Pancreas (tissue), 10 donors: ENCODE results near the gene AGFG2. TPM values are rescaled to one million over a fixed set of nuclear protein-coding genes. Genes with fewer than 3 reads are reported as not detected.

Experiments used
- ATAC-seq, 4 donors: fragments of 200-7000 bp; cut with Tn5 transposase; one replicate each; pipeline versions ENCODE4 v1.8.0 to v1.9.1; 2020; ENCODE audit warnings: mild to moderate bottlenecking in 4 of 4, moderate library complexity in 4 of 4
- DNase-seq, 6 donors: peaks; one replicate each; pipeline ENCODE4 v3.0.0-alpha.2; 2020
- FAIRE-seq: peaks from 2 replicates; lab custom pipeline; 2012; peaks lifted over from hg19 to GRCh38; lab: Jason Lieb, UNC
- H3K27ac ChIP-seq, 4 donors: fragments of 200-600 bp; sonication (generic); 1 replicate in 3 of 4; 2 replicates in 1 of 4; pipeline versions ENCODE4 v1.5.0 to v1.8.0; 2020
- H3K27me3 ChIP-seq, 4 donors: fragments of 200-600 bp; one replicate each; pipeline ENCODE4 v1.8.0; 2021
- H3K36me3 ChIP-seq, 3 donors: fragments of 200-600 bp; sonication (generic) in 1 of 3; one replicate each; pipeline versions ENCODE4 v1.5.0 to v1.8.0; 2020 to 2021
- H3K4me1 ChIP-seq, 3 donors: fragments of 200-600 bp; one replicate each; pipeline ENCODE4 v1.8.0; 2021
- H3K4me3 ChIP-seq, 4 donors: fragments of 200-600 bp; sonication (generic) in 2 of 4; one replicate each; pipeline versions ENCODE4 v1.5.0 to v1.8.0; 2020 to 2021
- H3K9me3 ChIP-seq, 4 donors: fragments of 200-600 bp; one replicate each; pipeline ENCODE4 v1.8.0; 2021
- CTCF ChIP-seq, 4 donors: fragments of 200-600 bp; sonication (generic) in 3 of 4; IDR thresholded peaks; one replicate each; pipeline versions ENCODE4 v1.5.0 to v1.8.0; 2021; ENCODE audit warnings: antibody characterized with exemption in 4 of 4
- WGBS, 2 donors: extraction: QIAGEN DNeasy Blood & Tissue Kit; methylation state at CpG; one replicate each; pipeline ENCODE4 v1.1.7; 2013; 5-methylcytosine and 5-hydroxymethylcytosine counted together
- intact Hi-C, 3 donors: fragments of 100-400 bp; cut with DNase I; formaldehyde crosslinking; loops; one replicate each; pipeline versions ENCODE4 v1.11.1 to v1.14.2; 2022
- polyA plus RNA-seq, 2 donors: library from polyadenylated mRNA; stranded (reverse); fragments of 200-250 nt; gene quantifications; one replicate each; pipeline ENCODE4 v1.2.3, GENCODE V29; 2013
- total RNA-seq, 6 donors: library from RNA; stranded (reverse); fragmentation: NEBNext Ultra II Directional in 4 of 6; extraction: Animal tissue kit (Norgen Biotek cat#: 25700) in 4 of 6; gene quantifications; one replicate each; pipeline versions ENCODE4 v1.2.1 to v1.2.4, GENCODE V29; 2021 to 2023
- donor health status: healthy with polysubstance abuse.
- donor health status: DM: no; HTN: no; CAD: no; lungs with moderate emphysema.
- donor health status: DM: no; HTN: no; CAD: no.
- donor health status: control.
- donor health status: control.
- donor health status: Bipolar disorder and iron deficiency.
- donor health status: DM: yes; HTN: yes; CAD: no.
- donor health status: DM: no; HTN: no; CAD: no.
- donor health status: DM: no; HTN: no; CAD: no.
- donor health status: DM: yes; HTN: yes; CAD: no.

AGFG2 gene
- total and polyA plus RNA-seq, 8 donors: 13.6 to 41.0 (median 24.6) TPM

GRCh38 chr7:100591596-100591995 lies 52.6 kb downstream of the AGFG2 start:
- H3K4me3 ChIP-seq: no peak overlapping the region
- WGBS, 2 donors: 79 to 90% methylated on average over 17 of the region's 17 CpGs
- no peaks in the 10 kb centered on the region for H3K27me3 ChIP-seq
- no peak for TF ChIP-seq CTCF (IDR thresholded peaks at IDR 0.05)
- no peaks in the 10 kb centered on the region for H3K36me3 ChIP-seq
- FAIRE-seq (no peak), ATAC-seq (no peak), DNase-seq (no peak)
- H3K4me1 ChIP-seq: no peaks in the 10 kb centered on the region
- no peak overlapping the region for H3K27ac ChIP-seq
- intact Hi-C loops: no loop called here
- no peaks in the 10 kb centered on the region for H3K9me3 ChIP-seq

- H3K27me3 ChIP-seq: no peaks in the 10 kb centered on the region
- DNase-seq (no peak), FAIRE-seq (no peak), ATAC-seq (no peak)
- no peak overlapping the region for H3K27ac ChIP-seq
- no peak overlapping the region for H3K4me3 ChIP-seq
- no peaks in the 10 kb centered on the region for H3K36me3 ChIP-seq
- H3K9me3 ChIP-seq: no peaks in the 10 kb centered on the region
- H3K4me1 ChIP-seq: no peaks in the 10 kb centered on the region
- WGBS, 2 donors: 94 to 97% methylated on average over 7 of the region's 7 CpGs
- intact Hi-C loops: no loop called here
- no peak for TF ChIP-seq CTCF (IDR thresholded peaks at IDR 0.05)
Measured at GRCh38 chr7:100595188-100595587, 56.2 kb downstream of the AGFG2 start.

GRCh38 chr7:100598425-100598824 lies 59.4 kb downstream of the AGFG2 start:
- FAIRE-seq: no peak
- ATAC-seq: no peak
- Histone ChIP-seq H3K4me1 (no peaks in the 10 kb centered on the region), H3K27me3 (no peaks in the 10 kb centered on the region), H3K36me3 (no peaks in the 10 kb centered on the region), H3K27ac (no peak overlapping the region), H3K4me3 (no peak overlapping the region), H3K9me3 (no peaks in the 10 kb centered on the region)
- no peak for TF ChIP-seq CTCF (IDR thresholded peaks at IDR 0.05)
- intact Hi-C loops: no loop called here
- no peak for DNase-seq
- 90 to 94% methylated on average over 4 of the region's 4 CpGs for WGBS, 2 donors

GRCh38 chr7:100599911-100600729 lies 61.1 kb downstream of the AGFG2 start:
- H3K4me1 ChIP-seq: peaks cover 0 to 3% (median 0%) of the 10 kb centered on the region in 3 donors
- no peak for DNase-seq
- no peaks in the 10 kb centered on the region for H3K36me3 ChIP-seq
- no peak for FAIRE-seq
- intact Hi-C loops: no loop called here
- H3K27me3 ChIP-seq: no peaks in the 10 kb centered on the region
- 59 to 60% methylated on average over 18 of the region's 18 CpGs for WGBS, 2 donors
- H3K9me3 ChIP-seq: no peaks in the 10 kb centered on the region
- no peak overlapping the region for H3K4me3 ChIP-seq
- no peak overlapping the region for H3K27ac ChIP-seq
- no peak for TF ChIP-seq CTCF (IDR thresholded peaks at IDR 0.05)
- no peak for ATAC-seq

GRCh38 chr7:100600730-100601038 lies 61.7 kb downstream of the AGFG2 start:
- ATAC-seq (no peak), FAIRE-seq (no peak), DNase-seq (no peak)
- H3K9me3 ChIP-seq: no peaks in the 10 kb centered on the region
- 66 to 71% methylated on average over 9 of the region's 9 CpGs for WGBS, 2 donors
- H3K27ac ChIP-seq: no peak overlapping the region
- H3K4me3 ChIP-seq: no peak overlapping the region
- intact Hi-C loops: no loop called here
- H3K4me1 ChIP-seq: peaks cover 0 to 3% (median 0%) of the 10 kb centered on the region in 3 donors
- no peaks in the 10 kb centered on the region for H3K36me3 ChIP-seq
- TF ChIP-seq CTCF (IDR thresholded peaks at IDR 0.05): no peak
- no peaks in the 10 kb centered on the region for H3K27me3 ChIP-seq
